ENCODE data around the gene PRICKLE2.

DNA sequence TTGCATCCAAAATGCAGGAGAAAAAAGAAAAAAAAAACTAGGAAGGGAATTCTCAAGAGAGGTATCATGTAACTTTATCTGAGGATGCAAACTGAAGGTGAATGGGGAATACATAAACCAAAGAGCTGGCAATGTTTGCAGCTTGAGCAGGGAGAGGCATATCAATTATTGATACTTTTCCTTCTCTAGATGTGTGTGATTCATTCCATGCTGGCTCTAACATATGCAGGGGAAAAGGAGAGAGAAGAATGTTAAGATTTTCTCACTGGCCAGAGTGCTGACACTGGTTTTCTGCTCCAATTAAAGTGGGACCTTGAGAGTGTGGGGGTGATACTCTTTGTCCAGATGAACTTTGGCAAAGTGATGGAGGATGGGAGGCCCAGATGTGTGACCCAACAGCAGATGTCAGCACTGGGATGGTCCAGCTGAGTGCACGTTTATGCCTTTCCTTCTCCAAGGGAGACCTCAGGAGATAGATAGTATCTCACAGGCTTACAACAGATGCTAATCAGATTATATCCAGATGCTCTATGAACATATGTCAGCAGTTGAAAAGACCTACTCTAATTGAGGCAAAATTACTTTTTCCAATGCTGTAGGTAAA, 152.0 kb downstream of the PRICKLE2 start:
- TF ChIP-seq, protein P1, sequence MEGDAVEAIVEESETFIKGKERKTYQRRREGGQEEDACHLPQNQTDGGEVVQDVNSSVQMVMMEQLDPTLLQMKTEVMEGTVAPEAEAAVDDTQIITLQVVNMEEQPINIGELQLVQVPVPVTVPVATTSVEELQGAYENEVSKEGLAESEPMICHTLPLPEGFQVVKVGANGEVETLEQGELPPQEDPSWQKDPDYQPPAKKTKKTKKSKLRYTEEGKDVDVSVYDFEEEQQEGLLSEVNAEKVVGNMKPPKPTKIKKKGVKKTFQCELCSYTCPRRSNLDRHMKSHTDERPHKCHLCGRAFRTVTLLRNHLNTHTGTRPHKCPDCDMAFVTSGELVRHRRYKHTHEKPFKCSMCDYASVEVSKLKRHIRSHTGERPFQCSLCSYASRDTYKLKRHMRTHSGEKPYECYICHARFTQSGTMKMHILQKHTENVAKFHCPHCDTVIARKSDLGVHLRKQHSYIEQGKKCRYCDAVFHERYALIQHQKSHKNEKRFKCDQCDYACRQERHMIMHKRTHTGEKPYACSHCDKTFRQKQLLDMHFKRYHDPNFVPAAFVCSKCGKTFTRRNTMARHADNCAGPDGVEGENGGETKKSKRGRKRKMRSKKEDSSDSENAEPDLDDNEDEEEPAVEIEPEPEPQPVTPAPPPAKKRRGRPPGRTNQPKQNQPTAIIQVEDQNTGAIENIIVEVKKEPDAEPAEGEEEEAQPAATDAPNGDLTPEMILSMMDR (IDR thresholded peaks at IDR 0.05 in 2 of 3, conservative IDR thresholded peaks at IDR 0.05 in 1 of 3; ENCODE audit: control insufficient read depth in 2 of 3, extremely low read depth in 1 of 3, insufficient read depth in 1 of 3, low read depth in 3 of 3, low read length in 3 of 3) = no peak
- TF ChIP-seq SMC3 (IDR thresholded peaks at IDR 0.05; ENCODE audit: borderline replicate concordance, low read length) = no peak
- no peak for TF ChIP-seq NR2C1 (IDR thresholded peaks at IDR 0.05)
- TF ChIP-seq, protein P2, sequence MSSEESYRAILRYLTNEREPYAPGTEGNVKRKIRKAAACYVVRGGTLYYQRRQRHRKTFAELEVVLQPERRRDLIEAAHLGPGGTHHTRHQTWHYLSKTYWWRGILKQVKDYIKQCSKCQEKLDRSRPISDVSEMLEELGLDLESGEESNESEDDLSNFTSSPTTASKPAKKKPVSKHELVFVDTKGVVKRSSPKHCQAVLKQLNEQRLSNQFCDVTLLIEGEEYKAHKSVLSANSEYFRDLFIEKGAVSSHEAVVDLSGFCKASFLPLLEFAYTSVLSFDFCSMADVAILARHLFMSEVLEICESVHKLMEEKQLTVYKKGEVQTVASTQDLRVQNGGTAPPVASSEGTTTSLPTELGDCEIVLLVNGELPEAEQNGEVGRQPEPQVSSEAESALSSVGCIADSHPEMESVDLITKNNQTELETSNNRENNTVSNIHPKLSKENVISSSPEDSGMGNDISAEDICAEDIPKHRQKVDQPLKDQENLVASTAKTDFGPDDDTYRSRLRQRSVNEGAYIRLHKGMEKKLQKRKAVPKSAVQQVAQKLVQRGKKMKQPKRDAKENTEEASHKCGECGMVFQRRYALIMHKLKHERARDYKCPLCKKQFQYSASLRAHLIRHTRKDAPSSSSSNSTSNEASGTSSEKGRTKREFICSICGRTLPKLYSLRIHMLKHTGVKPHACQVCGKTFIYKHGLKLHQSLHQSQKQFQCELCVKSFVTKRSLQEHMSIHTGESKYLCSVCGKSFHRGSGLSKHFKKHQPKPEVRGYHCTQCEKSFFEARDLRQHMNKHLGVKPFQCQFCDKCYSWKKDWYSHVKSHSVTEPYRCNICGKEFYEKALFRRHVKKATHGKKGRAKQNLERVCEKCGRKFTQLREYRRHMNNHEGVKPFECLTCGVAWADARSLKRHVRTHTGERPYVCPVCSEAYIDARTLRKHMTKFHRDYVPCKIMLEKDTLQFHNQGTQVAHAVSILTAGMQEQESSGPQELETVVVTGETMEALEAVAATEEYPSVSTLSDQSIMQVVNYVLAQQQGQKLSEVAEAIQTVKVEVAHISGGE (CRISPR knock-in tag; IDR thresholded peaks at IDR 0.05) = no peak
- no peak for TF ChIP-seq SIN3A (IDR thresholded peaks at IDR 0.05; ENCODE audit: low read depth, low read length)
- no peak for TF ChIP-seq EZH2 (IDR thresholded peaks at IDR 0.05; ENCODE audit: borderline replicate concordance, control insufficient read depth, low read depth, low read length)
- no peak for TF ChIP-seq JUNB (IDR thresholded peaks at IDR 0.05)
- TF ChIP-seq, protein P3, sequence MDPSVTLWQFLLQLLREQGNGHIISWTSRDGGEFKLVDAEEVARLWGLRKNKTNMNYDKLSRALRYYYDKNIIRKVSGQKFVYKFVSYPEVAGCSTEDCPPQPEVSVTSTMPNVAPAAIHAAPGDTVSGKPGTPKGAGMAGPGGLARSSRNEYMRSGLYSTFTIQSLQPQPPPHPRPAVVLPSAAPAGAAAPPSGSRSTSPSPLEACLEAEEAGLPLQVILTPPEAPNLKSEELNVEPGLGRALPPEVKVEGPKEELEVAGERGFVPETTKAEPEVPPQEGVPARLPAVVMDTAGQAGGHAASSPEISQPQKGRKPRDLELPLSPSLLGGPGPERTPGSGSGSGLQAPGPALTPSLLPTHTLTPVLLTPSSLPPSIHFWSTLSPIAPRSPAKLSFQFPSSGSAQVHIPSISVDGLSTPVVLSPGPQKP (IDR thresholded peaks at IDR 0.05; ENCODE audit: low read depth, low read length) = no peak
- no peak for TF ChIP-seq CHD1 (IDR thresholded peaks at IDR 0.05; ENCODE audit: low read depth, low read length)
- no peak for TF ChIP-seq PAX8 (IDR thresholded peaks at IDR 0.05)
- no peak for TF ChIP-seq BACH1 (IDR thresholded peaks at IDR 0.05; ENCODE audit: borderline replicate concordance)
- TF ChIP-seq ZSCAN29 (IDR thresholded peaks at IDR 0.05) = no peak
- TF ChIP-seq, protein P4, sequence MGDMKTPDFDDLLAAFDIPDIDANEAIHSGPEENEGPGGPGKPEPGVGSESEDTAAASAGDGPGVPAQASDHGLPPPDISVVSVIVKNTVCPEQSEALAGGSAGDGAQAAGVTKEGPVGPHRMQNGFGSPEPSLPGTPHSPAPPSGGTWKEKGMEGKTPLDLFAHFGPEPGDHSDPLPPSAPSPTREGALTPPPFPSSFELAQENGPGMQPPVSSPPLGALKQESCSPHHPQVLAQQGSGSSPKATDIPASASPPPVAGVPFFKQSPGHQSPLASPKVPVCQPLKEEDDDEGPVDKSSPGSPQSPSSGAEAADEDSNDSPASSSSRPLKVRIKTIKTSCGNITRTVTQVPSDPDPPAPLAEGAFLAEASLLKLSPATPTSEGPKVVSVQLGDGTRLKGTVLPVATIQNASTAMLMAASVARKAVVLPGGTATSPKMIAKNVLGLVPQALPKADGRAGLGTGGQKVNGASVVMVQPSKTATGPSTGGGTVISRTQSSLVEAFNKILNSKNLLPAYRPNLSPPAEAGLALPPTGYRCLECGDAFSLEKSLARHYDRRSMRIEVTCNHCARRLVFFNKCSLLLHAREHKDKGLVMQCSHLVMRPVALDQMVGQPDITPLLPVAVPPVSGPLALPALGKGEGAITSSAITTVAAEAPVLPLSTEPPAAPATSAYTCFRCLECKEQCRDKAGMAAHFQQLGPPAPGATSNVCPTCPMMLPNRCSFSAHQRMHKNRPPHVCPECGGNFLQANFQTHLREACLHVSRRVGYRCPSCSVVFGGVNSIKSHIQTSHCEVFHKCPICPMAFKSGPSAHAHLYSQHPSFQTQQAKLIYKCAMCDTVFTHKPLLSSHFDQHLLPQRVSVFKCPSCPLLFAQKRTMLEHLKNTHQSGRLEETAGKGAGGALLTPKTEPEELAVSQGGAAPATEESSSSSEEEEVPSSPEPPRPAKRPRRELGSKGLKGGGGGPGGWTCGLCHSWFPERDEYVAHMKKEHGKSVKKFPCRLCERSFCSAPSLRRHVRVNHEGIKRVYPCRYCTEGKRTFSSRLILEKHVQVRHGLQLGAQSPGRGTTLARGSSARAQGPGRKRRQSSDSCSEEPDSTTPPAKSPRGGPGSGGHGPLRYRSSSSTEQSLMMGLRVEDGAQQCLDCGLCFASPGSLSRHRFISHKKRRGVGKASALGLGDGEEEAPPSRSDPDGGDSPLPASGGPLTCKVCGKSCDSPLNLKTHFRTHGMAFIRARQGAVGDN (IDR thresholded peaks at IDR 0.05) = no peak

Data from GM12878 (cell line).